ENCODE measurements around the gene SKI.

Gene SKI

GRCh38 chr1:2267051-2267830 is 39.1 kb downstream of the SKI start:
- DNase-seq: no peak

- DNase-seq: no peak
Measured at GRCh38 chr1:2267862-2268261, 39.7 kb downstream of the SKI start.

- DNase-seq: no peak
Measured at GRCh38 chr1:2268285-2269056, 40.4 kb downstream of the SKI start.

GRCh38 chr1:2269193-2269921 is 41.2 kb downstream of the SKI start:
- no peak for DNase-seq

- no peak for DNase-seq
Measured at GRCh38 chr1:2269922-2270259, 41.8 kb downstream of the SKI start.

GRCh38 chr1:2270260-2271100 is 42.4 kb downstream of the SKI start:
- no peak for DNase-seq

- DNase-seq: no peak
Measured at GRCh38 chr1:2271211-2271721, 43.1 kb downstream of the SKI start.

DNA sequence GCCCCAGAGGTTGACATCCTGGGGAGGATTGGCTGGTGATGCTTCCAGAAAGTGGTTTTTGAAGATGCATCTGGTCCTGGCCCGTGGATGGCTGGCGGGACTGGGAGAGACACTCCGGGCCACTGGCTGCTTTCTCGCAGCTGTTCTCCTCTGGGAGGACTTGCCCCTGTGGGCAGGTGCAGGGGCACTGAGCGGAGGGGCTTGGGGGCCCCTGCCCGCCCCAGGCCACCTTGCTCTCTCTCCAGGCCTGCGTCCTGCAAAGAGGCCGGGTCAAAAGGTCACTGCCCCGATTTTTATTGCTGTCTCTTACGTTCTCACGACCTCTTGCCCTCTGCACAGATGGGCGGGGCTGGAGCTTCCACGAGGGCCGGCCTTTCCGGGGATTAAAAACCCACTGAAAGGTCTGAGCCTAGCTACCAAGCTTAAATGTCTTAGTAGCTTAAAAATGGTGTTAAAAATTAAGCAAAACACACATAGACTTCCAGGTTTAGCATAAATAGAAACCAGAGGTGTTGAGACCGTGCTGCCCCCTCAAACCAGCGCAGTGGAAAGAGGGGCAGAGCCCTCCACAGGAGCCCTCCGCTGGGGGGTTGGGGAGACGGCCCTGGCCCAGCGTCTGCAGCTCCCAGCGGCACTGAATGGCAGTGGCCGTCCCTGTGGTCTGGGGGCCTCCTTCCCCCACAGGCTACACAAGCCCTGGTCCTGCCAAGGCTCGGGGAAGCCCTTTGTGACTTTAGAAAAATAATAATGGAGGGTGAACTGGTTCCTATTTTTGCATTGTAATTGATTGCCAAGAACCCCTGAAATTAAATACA is 43.9 kb downstream of the SKI start:
- DNase-seq: no peak

GRCh38 chr1:2272686-2273400 is 44.7 kb downstream of the SKI start:
- DNase-seq: no peak

- no peak for DNase-seq
Measured at GRCh38 chr1:2273401-2274090, 45.4 kb downstream of the SKI start.

- no peak for DNase-seq
Measured at GRCh38 chr1:2274231-2274928, 46.3 kb downstream of the SKI start.

GRCh38 chr1:2274929-2275475 is 46.9 kb downstream of the SKI start:
- DNase-seq: no peak

- no peak for DNase-seq
Measured at GRCh38 chr1:2275796-2276536, 47.8 kb downstream of the SKI start.

GRCh38 chr1:2276803-2277580 is 48.9 kb downstream of the SKI start:
- DNase-seq: no peak

- DNase-seq: no peak
Measured at GRCh38 chr1:2277741-2278488, 49.8 kb downstream of the SKI start.

DNA sequence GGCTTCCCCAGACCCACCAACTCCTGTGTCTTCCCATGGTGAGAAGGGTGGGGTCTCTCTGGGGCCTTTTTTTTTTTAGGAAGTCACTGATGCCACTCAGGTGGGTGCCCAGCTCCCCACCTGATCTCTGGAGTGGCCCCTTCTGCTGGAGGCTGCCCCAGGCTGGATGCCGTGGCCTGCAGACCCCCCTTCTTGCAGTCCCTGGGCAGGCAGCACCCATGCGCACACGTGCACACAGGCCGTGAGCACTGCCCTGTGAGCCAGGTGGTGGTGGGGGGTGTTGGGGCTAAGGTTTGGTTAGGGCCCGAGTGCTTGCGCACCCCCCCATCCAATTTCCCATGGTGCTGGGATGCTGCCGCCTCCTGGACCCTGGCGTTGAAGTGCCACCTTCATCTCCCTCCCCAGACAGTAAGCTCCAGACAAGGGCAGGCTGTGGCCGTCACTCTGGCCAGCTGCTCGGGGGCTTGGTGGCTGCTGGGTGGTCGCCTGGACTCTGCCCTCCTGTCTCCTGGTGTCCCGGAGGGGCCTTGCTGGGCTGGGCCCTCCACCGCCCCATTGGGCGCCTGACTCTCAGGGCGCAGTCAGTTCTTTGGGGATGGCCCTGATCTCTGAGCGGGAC is 50.6 kb downstream of the SKI start:
- no peak for DNase-seq

DNA sequence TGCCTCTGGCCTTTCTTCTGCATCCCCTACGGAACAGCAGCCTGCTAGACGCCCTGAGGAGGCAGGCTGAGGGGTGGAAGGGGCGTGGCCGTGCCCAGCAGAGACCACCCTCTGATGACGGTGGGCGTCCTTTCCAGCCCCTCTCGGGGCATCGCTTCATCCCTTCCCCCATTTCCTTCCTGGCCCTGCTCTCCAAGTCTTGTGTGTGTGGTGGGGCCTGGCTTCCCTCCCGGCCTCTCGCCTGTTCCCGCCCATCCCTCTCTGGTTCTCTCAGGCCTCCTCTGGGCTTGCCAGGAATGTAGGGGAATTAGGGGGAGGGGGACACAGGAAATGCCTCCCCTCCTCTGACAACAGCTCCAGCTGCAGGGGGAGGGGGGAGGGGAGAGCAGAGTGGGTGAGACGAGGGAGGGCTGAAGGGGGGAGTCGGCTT is 51.1 kb downstream of the SKI start:
- DNase-seq: no peak
